A673 (cell line): ENCODE results near the gene LRRFIP1. TPM values are rescaled to one million over a fixed set of nuclear protein-coding genes. Genes with fewer than 3 reads are reported as not detected.
A peak's percentile ranks its signal among the peaks of the same experiment; 100 is the strongest.

ENCODE experiments used
- BruUV-seq: library from RNA; stranded (reverse); fragments of 400-500 nt; replicated peaks from 2 replicates; lab custom pipeline; 2021; lab: Mats Ljungman, UMichigan
- CTCF ChIA-PET: fragments of 300-600 bp; sonication (Branson Sonifier 250); formaldehyde crosslinking; loops from one replicate; lab custom pipeline; 2022; ENCODE audit warnings: antibody characterized with exemption; lab: Charles Lee
- POLR2A ChIA-PET: fragments of 300-600 bp; sonication (Branson Sonifier 250); formaldehyde crosslinking; loops from one replicate; lab custom pipeline; 2022; ENCODE audit warnings: antibody characterized with exemption; ENCODE audit not compliant: low non-redundant PET; lab: Charles Lee
- DNase-seq: peaks from one replicate; pipeline ENCODE4 v3.0.0-alpha.2; 2015; ENCODE audit warnings: low spot score
- H3K27ac ChIP-seq: fragments of 200-600 bp; sonication (generic); 2 replicates; pipeline ENCODE4 v1.5.1; 2016; ENCODE audit warnings: mixed run types, low read depth, mild to moderate bottlenecking, mixed read lengths, antibody characterized with exemption, low read length; ENCODE audit not compliant: poor library complexity, severe bottlenecking
- H3K27me3 ChIP-seq: fragments of 200-600 bp; sonication (generic); replicated peaks from 2 replicates; pipeline ENCODE4 v1.6.1; 2017; ENCODE audit warnings: mixed run types, low read depth, mild to moderate bottlenecking, mixed read lengths, antibody characterized with exemption, low read length; ENCODE audit not compliant: insufficient read depth, poor library complexity
- H3K36me3 ChIP-seq: fragments of 200-600 bp; sonication (generic); 2 replicates; pipeline ENCODE4 v1.6.1; 2016; ENCODE audit warnings: mixed run types, mild to moderate bottlenecking, mixed read lengths, antibody characterized with exemption, low read length; ENCODE audit not compliant: insufficient read depth, poor library complexity, severe bottlenecking
- H3K4me1 ChIP-seq: fragments of 200-600 bp; sonication (generic); 2 replicates; pipeline ENCODE4 v1.6.1; 2017; ENCODE audit warnings: mixed run types, mild to moderate bottlenecking, mixed read lengths, antibody characterized with exemption, low read length; ENCODE audit not compliant: insufficient read depth, poor library complexity, severe bottlenecking
- H3K4me3 ChIP-seq: fragments of 200-600 bp; sonication (generic); 2 replicates; pipeline ENCODE4 v1.5.1; 2016; ENCODE audit warnings: low read depth, mixed run types, mild to moderate bottlenecking, mixed read lengths, low read length; ENCODE audit not compliant: poor library complexity, severe bottlenecking
- H3K9me3 ChIP-seq: fragments of 200-600 bp; sonication (generic); 2 replicates; pipeline ENCODE4 v1.6.1; 2016; ENCODE audit warnings: mixed run types, low read depth, mild to moderate bottlenecking, mixed read lengths, antibody characterized with exemption, low read length; ENCODE audit not compliant: poor library complexity, severe bottlenecking
- CTCF ChIP-seq: fragments of 300-800, 200-600 bp; sonication (generic); conservative IDR thresholded peaks from 2 replicates; pipeline ENCODE4 v1.5.1; 2017; ENCODE audit warnings: low read depth, mild to moderate bottlenecking, antibody characterized with exemption, low read length, moderate library complexity, mixed read lengths
- EZH2 ChIP-seq: fragments of 200-600 bp; sonication (generic); IDR thresholded peaks from 2 replicates; pipeline ENCODE4 v1.6.1; 2017; ENCODE audit warnings: borderline replicate concordance, low read depth, mild to moderate bottlenecking, mixed read lengths, antibody characterized with exemption, low read length; ENCODE audit not compliant: poor library complexity, severe bottlenecking
- intact Hi-C: fragments of 100-400 bp; cut with micrococcal nuclease; formaldehyde crosslinking; loops from one replicate; pipeline ENCODE4 v1.10.0; 2022; ENCODE audit not compliant: unreplicated experiment
- total RNA-seq: library from RNA; stranded (reverse); gene quantifications from 2 replicates; pipeline ENCODE4 v1.2.3, GENCODE V29; 2021

LRRFIP1 gene
- total RNA-seq, 1 experiment from 2014 or later = 69.3 TPM

GRCh38 chr2:237669628-237670392 is 42.4 kb downstream of the LRRFIP1 start:
- Histone ChIP-seq H3K4me1 (peaks cover 35% of the 10 kb centered on the region), H3K27ac (no peak overlapping the region), H3K4me3 (no peak overlapping the region), H3K36me3 (no peaks in the 10 kb centered on the region), H3K9me3 (no peaks in the 10 kb centered on the region), H3K27me3 (no peaks in the 10 kb centered on the region)
- intact Hi-C loops = no loop called here
- no TSS peak for BruUV-seq
- DNase-seq = peak; percentile 44
- ChIA-PET CTCF (interaction anchor here (1.1 kb wide), 1 partner anchor 77 kb away, joined by 3 read pairs; no protein-coding TSS in a partner anchor), POLR2A (no interaction called here)
- TF ChIP-seq CTCF (no peak), EZH2 (no peak)

GRCh38 chr2:237670641-237671040 is 43.3 kb downstream of the LRRFIP1 start:
- no peak overlapping the region for H3K4me3 ChIP-seq
- H3K4me1 ChIP-seq = peaks cover 44% of the 10 kb centered on the region
- BruUV-seq = no TSS peak
- H3K36me3 ChIP-seq = no peaks in the 10 kb centered on the region
- H3K27me3 ChIP-seq = no peaks in the 10 kb centered on the region
- intact Hi-C loops = no loop called here
- no peak for TF ChIP-seq EZH2
- H3K27ac ChIP-seq = no peak overlapping the region
- CTCF ChIA-PET = interaction anchor here (0.9 kb wide), 1 partner anchor 75 kb away, joined by 4 read pairs; no protein-coding TSS in a partner anchor
- POLR2A ChIA-PET = no interaction called here
- DNase-seq = no peak
- no peaks in the 10 kb centered on the region for H3K9me3 ChIP-seq

- Histone ChIP-seq H3K4me1 (peaks cover 50% of the 10 kb centered on the region), H3K27me3 (no peaks in the 10 kb centered on the region), H3K9me3 (no peaks in the 10 kb centered on the region), H3K36me3 (no peaks in the 10 kb centered on the region), H3K4me3 (no peak overlapping the region), H3K27ac (no peak overlapping the region)
- CTCF ChIA-PET = interaction anchor here (0.5 to 4.3 kb wide), 3 partner anchors 73 to 158 kb away, joined by 4 to 41 read pairs (median 5); no protein-coding TSS in a partner anchor
- TF ChIP-seq CTCF = no peak
- TF ChIP-seq EZH2 = no peak
- intact Hi-C loops = loop anchor here (2.0 kb wide), 1 partner anchor 591 kb away; no protein-coding TSS in a partner anchor
- no TSS peak for BruUV-seq
- no peak for DNase-seq
- POLR2A ChIA-PET = no interaction called here
These were observed 44.2 kb downstream of the LRRFIP1 start for GRCh38 chr2:237671466-237672138.
